Type B pancreatic cell (in vitro differentiated cells): ENCODE measurements around the gene COL26A1. TPM values are rescaled to one million over a fixed set of nuclear protein-coding genes. Genes with fewer than 3 reads are reported as not detected.

Experiments used
- DNase-seq: peaks from one replicate; pipeline ENCODE4 v3.0.0; 2021; ENCODE audit warnings: mixed read lengths; ENCODE audit not compliant: unreplicated experiment; ENCODE audit errors: extremely low spot score
- H3K27ac Mint-ChIP-seq: 2 replicates; pipeline ENCODE4 v1.8.0; 2021; ENCODE audit warnings: mild to moderate bottlenecking, mixed read lengths
- H3K27me3 Mint-ChIP-seq: 2 replicates; pipeline ENCODE4 v1.8.0; 2021; ENCODE audit warnings: mixed read lengths
- H3K36me3 Mint-ChIP-seq: 2 replicates; pipeline ENCODE4 v1.8.0; 2021; ENCODE audit warnings: mixed read lengths
- H3K4me1 Mint-ChIP-seq: one replicate; pipeline ENCODE4 v1.8.0; 2021; ENCODE audit warnings: mixed read lengths; ENCODE audit not compliant: unreplicated experiment
- H3K4me3 Mint-ChIP-seq: 2 replicates; pipeline ENCODE4 v1.8.0; 2021; ENCODE audit warnings: mild to moderate bottlenecking, mixed read lengths
- H3K9me3 Mint-ChIP-seq: 2 replicates; pipeline ENCODE4 v1.8.0; 2021; ENCODE audit warnings: mixed read lengths
- CTCF ChIP-seq: fragments of 200-600 bp; sonication (generic); conservative IDR thresholded peaks from 2 replicates; pipeline ENCODE4 v1.5.0; 2021; ENCODE audit warnings: antibody characterized with exemption, mild to moderate bottlenecking
- total RNA-seq: library from RNA; stranded (reverse); gene quantifications from 2 replicates; pipeline ENCODE4 v1.2.1, GENCODE V29; 2021; ENCODE audit warnings: low replicate concordance

Gene COL26A1
- total RNA-seq, 1 donor from 2014 or later: 47.9 TPM

- H3K4me3 Mint-ChIP-seq: no peak overlapping the region
- H3K27ac Mint-ChIP-seq: no peak overlapping the region
- peaks cover 30% of the 10 kb centered on the region for H3K4me1 Mint-ChIP-seq
- H3K27me3 Mint-ChIP-seq: no peaks in the 10 kb centered on the region
- TF ChIP-seq CTCF: no peak
- H3K36me3 Mint-ChIP-seq: peaks cover 23% of the 10 kb centered on the region
- DNase-seq: no peak
- peaks cover 6% of the 10 kb centered on the region for H3K9me3 Mint-ChIP-seq
Measured at GRCh38 chr7:101382937-101383336, 20.3 kb downstream of the COL26A1 start.

- peaks cover 28% of the 10 kb centered on the region for H3K4me1 Mint-ChIP-seq
- H3K27ac Mint-ChIP-seq: no peak overlapping the region
- peak overlapping the region; percentile 72 for H3K4me3 Mint-ChIP-seq
- peaks cover 3% of the 10 kb centered on the region for H3K36me3 Mint-ChIP-seq
- H3K9me3 Mint-ChIP-seq: peaks cover 4% of the 10 kb centered on the region
- no peak for TF ChIP-seq CTCF
- H3K27me3 Mint-ChIP-seq: no peaks in the 10 kb centered on the region
- DNase-seq: no peak
Measured at GRCh38 chr7:101386177-101386557, 23.5 kb downstream of the COL26A1 start.

GRCh38 chr7:101386558-101387231 lies 24.0 kb downstream of the COL26A1 start:
- peak; percentile 82 for DNase-seq
- no peak for TF ChIP-seq CTCF
- Mint-ChIP-seq H3K27me3 (no peaks in the 10 kb centered on the region), H3K27ac (peak overlapping the region; percentile 80), H3K36me3 (no peaks in the 10 kb centered on the region), H3K9me3 (no peaks in the 10 kb centered on the region), H3K4me1 (peaks cover 31% of the 10 kb centered on the region), H3K4me3 (peak overlapping the region; percentile 72)

- Mint-ChIP-seq H3K36me3 (no peaks in the 10 kb centered on the region), H3K27ac (no peak overlapping the region), H3K4me1 (peaks cover 39% of the 10 kb centered on the region), H3K9me3 (no peaks in the 10 kb centered on the region), H3K27me3 (no peaks in the 10 kb centered on the region), H3K4me3 (no peak overlapping the region)
- no peak for DNase-seq
- no peak for TF ChIP-seq CTCF
Measured at GRCh38 chr7:101390901-101391301, 28.2 kb downstream of the COL26A1 start.

- Mint-ChIP-seq H3K36me3 (no peaks in the 10 kb centered on the region), H3K4me3 (no peak overlapping the region), H3K4me1 (peaks cover 32% of the 10 kb centered on the region), H3K27ac (no peak overlapping the region), H3K9me3 (no peaks in the 10 kb centered on the region), H3K27me3 (no peaks in the 10 kb centered on the region)
- TF ChIP-seq CTCF: no peak
- DNase-seq: no peak
Measured at GRCh38 chr7:101391991-101392390, 29.3 kb downstream of the COL26A1 start.

GRCh38 chr7:101393865-101394264 lies 31.2 kb downstream of the COL26A1 start:
- Mint-ChIP-seq H3K4me3 (no peak overlapping the region), H3K36me3 (no peaks in the 10 kb centered on the region), H3K9me3 (no peaks in the 10 kb centered on the region), H3K27ac (no peak overlapping the region), H3K4me1 (peaks cover 34% of the 10 kb centered on the region), H3K27me3 (no peaks in the 10 kb centered on the region)
- DNase-seq: no peak
- TF ChIP-seq CTCF: no peak
